ENCODE data around the gene PCDH9.

Gene PCDH9

GRCh38 chr13:66996503-66996902 is 233.6 kb downstream of the PCDH9 start:
- Mint-ChIP-seq H3K27me3 (no peaks in the 10 kb centered on the region), H3K4me3 (no peak overlapping the region), H3K27ac (no peak overlapping the region), H3K36me3 (ENCODE audit: insufficient read depth) (no peaks in the 10 kb centered on the region), H3K9me3 (peaks cover 7 to 12% of the 10 kb centered on the region in 2 donors), H3K4me1 (ENCODE audit: low read depth in 2 of 2) (no peaks in the 10 kb centered on the region)
- DNase-seq = no peak
- no peak for ATAC-seq (replicated peaks)

DNA sequence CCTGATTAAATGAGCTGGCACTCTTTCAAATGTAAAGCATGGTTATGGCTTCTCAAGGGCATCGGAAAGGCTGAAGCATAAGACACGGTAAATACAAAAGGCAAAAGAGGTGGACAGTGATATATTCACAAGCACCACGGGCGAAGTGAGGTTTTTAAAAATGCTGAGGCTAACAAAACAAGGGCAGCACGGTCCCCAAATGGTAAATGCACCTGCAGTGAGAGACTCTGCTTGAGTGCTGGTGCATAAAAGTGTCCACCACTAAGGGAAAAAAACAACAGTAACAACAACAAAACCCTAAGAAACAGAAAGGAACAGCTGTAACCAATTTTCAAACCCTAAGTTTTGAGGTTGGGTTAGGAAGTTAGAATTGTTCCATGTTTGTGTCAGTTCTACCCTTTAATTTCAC is 234.9 kb downstream of the PCDH9 start:
- DNase-seq = no peak
- Mint-ChIP-seq H3K36me3 (ENCODE audit: insufficient read depth) (no peaks in the 10 kb centered on the region), H3K4me3 (no peak overlapping the region), H3K9me3 (peaks cover 7 to 9% of the 10 kb centered on the region in 2 donors), H3K27ac (no peak overlapping the region), H3K4me1 (ENCODE audit: low read depth in 2 of 2) (no peaks in the 10 kb centered on the region), H3K27me3 (no peaks in the 10 kb centered on the region)
- no peak for ATAC-seq (replicated peaks)

- ATAC-seq (replicated peaks) (no peak), DNase-seq (no peak)
- H3K27ac Mint-ChIP-seq = no peak overlapping the region
- no peaks in the 10 kb centered on the region for H3K36me3 Mint-ChIP-seq (ENCODE audit: insufficient read depth)
- H3K4me3 Mint-ChIP-seq = no peak overlapping the region
- peaks cover 7 to 9% of the 10 kb centered on the region in 2 donors for H3K9me3 Mint-ChIP-seq
- no peaks in the 10 kb centered on the region for H3K4me1 Mint-ChIP-seq (ENCODE audit: low read depth in 2 of 2)
- no peaks in the 10 kb centered on the region for H3K27me3 Mint-ChIP-seq
These were observed 235.5 kb downstream of the PCDH9 start for GRCh38 chr13:66994517-66995202.

DNA sequence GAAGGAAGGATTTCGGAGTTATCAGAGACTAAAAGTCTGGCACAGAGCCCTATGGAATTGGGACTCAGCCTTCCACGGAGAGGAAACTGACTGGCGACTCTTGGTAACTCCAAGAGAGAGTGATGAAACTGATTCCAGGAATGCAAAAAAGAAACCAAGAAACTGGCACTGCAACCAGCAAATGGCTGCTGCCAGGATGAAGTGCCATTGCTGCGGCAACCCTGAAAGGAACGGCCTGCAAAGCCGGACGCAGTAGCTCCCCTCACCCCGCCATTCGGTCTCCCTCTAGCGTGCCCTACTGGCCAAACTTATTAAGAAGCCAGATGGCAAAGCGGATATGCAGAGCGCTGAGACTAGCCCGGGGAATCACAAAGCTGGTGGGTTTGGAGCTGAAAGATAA is 236.0 kb downstream of the PCDH9 start:
- H3K9me3 Mint-ChIP-seq = peaks cover 7 to 9% of the 10 kb centered on the region in 2 donors

DNA sequence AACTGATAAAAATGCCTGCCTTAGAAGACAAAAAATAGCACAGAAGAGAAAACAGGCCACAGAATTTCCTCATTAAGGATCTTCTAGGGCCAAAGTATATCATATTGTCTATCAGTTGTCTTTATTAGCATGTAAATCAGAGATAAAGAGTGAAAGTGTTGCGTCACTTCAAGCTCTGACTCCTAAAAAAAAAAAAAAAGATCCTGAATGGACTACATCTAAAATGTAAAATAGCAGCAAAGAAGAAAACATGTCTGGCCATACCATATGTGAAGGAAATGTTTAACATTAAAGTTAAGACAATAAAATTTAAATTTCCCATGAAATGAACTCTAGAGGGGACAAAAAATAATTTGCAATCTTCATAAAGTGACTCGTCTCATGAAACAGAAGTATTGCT is 237.4 kb downstream of the PCDH9 start:
- no peak for DNase-seq
- peaks cover 0 to 5% of the 10 kb centered on the region in 2 donors for H3K9me3 Mint-ChIP-seq
- no peak overlapping the region for H3K4me3 Mint-ChIP-seq
- no peaks in the 10 kb centered on the region for H3K36me3 Mint-ChIP-seq (ENCODE audit: insufficient read depth)
- H3K4me1 Mint-ChIP-seq (ENCODE audit: low read depth in 2 of 2) = no peaks in the 10 kb centered on the region
- H3K27ac Mint-ChIP-seq = no peak overlapping the region
- H3K27me3 Mint-ChIP-seq = no peaks in the 10 kb centered on the region
- ATAC-seq (replicated peaks) = no peak

More for the DNA sequence above, 236.0 kb downstream of the PCDH9 start:
- no peaks in the 10 kb centered on the region for H3K36me3 Mint-ChIP-seq (ENCODE audit: insufficient read depth)
- H3K27me3 Mint-ChIP-seq = no peaks in the 10 kb centered on the region
- no peak overlapping the region for H3K27ac Mint-ChIP-seq
- H3K4me3 Mint-ChIP-seq = no peak overlapping the region
- H3K4me1 Mint-ChIP-seq (ENCODE audit: low read depth in 2 of 2) = no peaks in the 10 kb centered on the region
- DNase-seq = no peak
- no peak for ATAC-seq (replicated peaks)

DNA sequence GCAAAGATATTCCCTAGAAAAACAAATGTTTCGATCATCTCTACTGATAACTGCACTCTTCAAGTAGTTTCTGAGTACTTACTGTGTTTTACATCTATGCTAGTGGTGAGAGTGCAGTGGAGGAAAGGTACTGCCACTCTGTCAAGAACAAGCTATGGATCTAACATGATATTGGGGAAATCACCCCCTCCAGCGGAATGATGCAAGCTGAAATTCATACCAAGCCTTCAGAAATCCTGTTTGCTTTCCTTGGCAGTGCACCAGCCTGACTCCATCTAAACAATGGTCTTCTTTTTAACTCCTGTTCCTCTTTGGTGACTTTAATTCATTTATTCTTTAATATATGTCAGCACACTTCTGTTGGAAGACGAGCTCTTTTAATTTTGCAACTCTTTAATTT is 238.0 kb downstream of the PCDH9 start:
- ATAC-seq (replicated peaks) = no peak
- no peak for DNase-seq

GRCh38 chr13:66984241-66984640 is 245.9 kb downstream of the PCDH9 start:
- Mint-ChIP-seq H3K27me3 (no peaks in the 10 kb centered on the region), H3K27ac (no peak overlapping the region), H3K4me3 (no peak overlapping the region), H3K36me3 (ENCODE audit: insufficient read depth) (no peaks in the 10 kb centered on the region), H3K4me1 (ENCODE audit: low read depth in 2 of 2) (no peaks in the 10 kb centered on the region), H3K9me3 (peaks cover 4 to 8% of the 10 kb centered on the region in 2 donors)
- no peak for DNase-seq
- no peak for ATAC-seq (replicated peaks)

More for the DNA sequence above, 238.0 kb downstream of the PCDH9 start:
- H3K36me3 Mint-ChIP-seq (ENCODE audit: insufficient read depth) = no peaks in the 10 kb centered on the region
- H3K4me1 Mint-ChIP-seq (ENCODE audit: low read depth in 2 of 2) = no peaks in the 10 kb centered on the region
- H3K9me3 Mint-ChIP-seq = peaks cover 0 to 5% of the 10 kb centered on the region in 2 donors
- H3K4me3 Mint-ChIP-seq = no peak overlapping the region
- no peak overlapping the region for H3K27ac Mint-ChIP-seq
- H3K27me3 Mint-ChIP-seq = no peaks in the 10 kb centered on the region

GRCh38 chr13:66981912-66982311 is 248.2 kb downstream of the PCDH9 start:
- Mint-ChIP-seq H3K36me3 (ENCODE audit: insufficient read depth) (no peaks in the 10 kb centered on the region), H3K4me1 (ENCODE audit: low read depth in 2 of 2) (no peaks in the 10 kb centered on the region), H3K4me3 (no peak overlapping the region), H3K9me3 (peaks cover 4 to 8% of the 10 kb centered on the region in 2 donors), H3K27me3 (no peaks in the 10 kb centered on the region), H3K27ac (no peak overlapping the region)
- DNase-seq (no peak), ATAC-seq (replicated peaks) (no peak)

DNA sequence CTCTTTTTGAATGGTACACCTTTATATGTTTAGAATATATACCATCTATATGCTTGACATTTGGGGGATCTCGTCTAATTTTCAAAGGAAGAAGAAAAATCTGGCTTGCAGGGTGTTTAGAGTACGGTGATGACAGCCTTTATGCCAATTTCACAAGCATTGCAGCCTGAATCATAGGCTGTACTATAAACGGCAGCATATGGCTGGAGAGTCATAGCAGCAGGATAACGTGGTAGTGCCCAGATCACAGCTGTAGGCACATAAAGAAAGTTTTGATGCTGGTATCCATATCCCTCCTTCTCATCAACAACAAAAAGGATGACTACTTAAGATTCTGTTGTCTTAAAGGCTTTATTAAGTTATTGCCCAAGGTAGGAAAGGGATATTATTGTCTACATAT is 253.0 kb downstream of the PCDH9 start:
- no peak overlapping the region for H3K27ac Mint-ChIP-seq
- H3K9me3 Mint-ChIP-seq = peaks cover 6 to 25% of the 10 kb centered on the region in 2 donors
- H3K27me3 Mint-ChIP-seq = no peaks in the 10 kb centered on the region
- H3K36me3 Mint-ChIP-seq (ENCODE audit: insufficient read depth) = no peaks in the 10 kb centered on the region
- H3K4me3 Mint-ChIP-seq = no peak overlapping the region
- ATAC-seq (replicated peaks) (no peak), DNase-seq (no peak)
- H3K4me1 Mint-ChIP-seq (ENCODE audit: low read depth in 2 of 2) = no peaks in the 10 kb centered on the region

DNA sequence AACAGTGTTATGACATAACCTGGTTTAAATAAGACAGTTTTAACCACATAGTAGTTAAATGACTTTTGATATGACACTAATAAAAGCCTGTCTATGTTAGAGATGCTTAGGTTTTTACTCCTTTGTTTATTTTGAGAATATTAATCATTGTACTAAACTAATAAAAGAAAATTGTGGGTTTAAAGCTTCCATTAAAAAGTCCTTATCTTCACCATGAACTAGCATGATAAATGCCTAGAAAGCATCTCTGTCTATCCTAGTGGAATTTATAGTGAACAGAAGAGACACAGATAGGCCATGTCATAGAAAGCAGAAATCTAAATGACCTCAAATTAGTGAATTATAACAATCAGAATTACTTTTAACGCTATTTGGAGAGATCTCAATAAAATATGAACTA is 255.2 kb downstream of the PCDH9 start:
- Mint-ChIP-seq H3K27me3 (no peaks in the 10 kb centered on the region), H3K4me3 (no peak overlapping the region), H3K36me3 (ENCODE audit: insufficient read depth) (no peaks in the 10 kb centered on the region), H3K4me1 (ENCODE audit: low read depth in 2 of 2) (no peaks in the 10 kb centered on the region), H3K9me3 (peaks cover 6 to 19% of the 10 kb centered on the region in 2 donors), H3K27ac (no peak overlapping the region)
- DNase-seq (no peak), ATAC-seq (replicated peaks) (no peak)

- ATAC-seq (replicated peaks) (no peak), DNase-seq (no peak)
- peaks cover 6 to 17% of the 10 kb centered on the region in 2 donors for H3K9me3 Mint-ChIP-seq
- H3K27ac Mint-ChIP-seq = no peak overlapping the region
- H3K36me3 Mint-ChIP-seq (ENCODE audit: insufficient read depth) = no peaks in the 10 kb centered on the region
- no peaks in the 10 kb centered on the region for H3K4me1 Mint-ChIP-seq (ENCODE audit: low read depth in 2 of 2)
- no peak overlapping the region for H3K4me3 Mint-ChIP-seq
- no peaks in the 10 kb centered on the region for H3K27me3 Mint-ChIP-seq
These were observed 256.0 kb downstream of the PCDH9 start for GRCh38 chr13:66974174-66974573.

DNA sequence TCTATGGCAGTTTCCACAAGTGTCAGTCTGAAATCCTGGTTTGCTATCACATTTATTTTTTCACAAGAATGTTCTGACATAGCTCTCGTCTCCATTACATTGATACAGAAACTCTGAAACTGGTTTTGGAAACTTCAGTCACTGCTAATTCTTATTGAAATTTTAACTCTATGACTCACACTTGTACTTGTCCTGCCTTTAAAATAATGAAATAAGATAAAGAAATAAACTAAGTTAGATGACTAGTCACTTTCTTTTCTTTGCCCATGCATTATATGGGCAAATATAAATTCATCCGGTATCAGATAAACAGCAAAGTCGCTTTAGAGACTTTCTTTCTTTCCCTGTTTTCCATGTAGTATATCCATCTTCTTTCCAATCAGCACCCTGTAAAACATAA is 257.5 kb downstream of the PCDH9 start:
- no peak overlapping the region for H3K4me3 Mint-ChIP-seq
- H3K27me3 Mint-ChIP-seq = no peaks in the 10 kb centered on the region
- ATAC-seq (replicated peaks) = no peak
- no peak for DNase-seq
- H3K27ac Mint-ChIP-seq = no peak overlapping the region
- H3K36me3 Mint-ChIP-seq (ENCODE audit: insufficient read depth) = no peaks in the 10 kb centered on the region
- no peaks in the 10 kb centered on the region for H3K4me1 Mint-ChIP-seq (ENCODE audit: low read depth in 2 of 2)
- peaks cover 8 to 17% of the 10 kb centered on the region in 2 donors for H3K9me3 Mint-ChIP-seq

GRCh38 chr13:66971004-66971403 is 259.1 kb downstream of the PCDH9 start:
- DNase-seq = no peak
- H3K4me1 Mint-ChIP-seq (ENCODE audit: low read depth in 2 of 2) = no peaks in the 10 kb centered on the region
- H3K27me3 Mint-ChIP-seq = no peaks in the 10 kb centered on the region
- H3K9me3 Mint-ChIP-seq = peaks cover 8 to 17% of the 10 kb centered on the region in 2 donors
- no peak overlapping the region for H3K4me3 Mint-ChIP-seq
- no peak overlapping the region for H3K27ac Mint-ChIP-seq
- no peak for ATAC-seq (replicated peaks)
- no peaks in the 10 kb centered on the region for H3K36me3 Mint-ChIP-seq (ENCODE audit: insufficient read depth)

DNA sequence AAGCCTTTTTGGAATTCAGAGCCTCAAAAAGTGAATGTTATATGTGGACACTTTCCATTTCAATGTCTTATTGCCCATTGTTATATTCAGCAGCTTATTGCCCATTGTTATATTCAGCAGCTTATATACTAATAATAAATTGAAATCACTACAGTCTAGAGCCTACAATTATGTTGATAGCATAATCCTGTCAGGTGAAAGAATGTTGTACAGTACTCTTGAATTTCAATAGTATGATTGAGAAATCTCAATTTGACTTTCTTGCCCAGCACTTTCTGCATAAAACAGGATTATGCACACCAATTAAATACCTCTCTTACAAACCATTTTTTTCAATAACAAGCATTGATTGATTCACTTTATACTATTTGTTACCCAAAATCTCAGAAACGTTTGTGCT is 260.8 kb downstream of the PCDH9 start:
- H3K9me3 Mint-ChIP-seq = peaks cover 8 to 10% of the 10 kb centered on the region in 2 donors
- H3K4me3 Mint-ChIP-seq = no peak overlapping the region
- H3K27ac Mint-ChIP-seq = no peak overlapping the region
- DNase-seq = no peak
- H3K36me3 Mint-ChIP-seq (ENCODE audit: insufficient read depth) = no peaks in the 10 kb centered on the region
- no peaks in the 10 kb centered on the region for H3K4me1 Mint-ChIP-seq (ENCODE audit: low read depth in 2 of 2)
- H3K27me3 Mint-ChIP-seq = no peaks in the 10 kb centered on the region
- ATAC-seq (replicated peaks) = no peak

Measured in effector memory CD8-positive, alpha-beta T cell (primary cell).